Prostate gland (tissue), 2 donors: Measurements from ENCODE around the gene HDAC2.

ENCODE experiments used
- CTCF ChIP-seq, 4 experiments: fragments of 200-600 bp in 2 of 4; fragments of 450-650 bp in 2 of 4; sonication (generic) in 2 of 4; IDR thresholded peaks; 1 replicate in 3 of 4; 2 replicates in 1 of 4; pipeline ENCODE4 v1.5.1; 2016 to 2019; ENCODE audit warnings: antibody characterized with exemption in 4 of 4, mild to moderate bottlenecking in 2 of 4, moderate library complexity in 2 of 4
- POLR2A ChIP-seq: fragments of 450-650 bp; IDR thresholded peaks from one replicate; pipeline ENCODE4 v1.6.1; 2016; ENCODE audit warnings: antibody characterized with exemption, mild to moderate bottlenecking

GRCh38 chr6:113923526-113923925, 47.4 kb downstream of the HDAC2 start:
- no peak for TF ChIP-seq CTCF (IDR thresholded peaks at IDR 0.05)
- no peak for TF ChIP-seq POLR2A
